DMS 273 (cell line): ENCODE results near the gene TMEM258.

Experiments used
- DNase-seq: peaks from one replicate; lab custom pipeline; 2025; ENCODE audit not compliant: unreplicated experiment; lab: John Stamatoyannopoulos, UW

The TMEM258 gene

DNA sequence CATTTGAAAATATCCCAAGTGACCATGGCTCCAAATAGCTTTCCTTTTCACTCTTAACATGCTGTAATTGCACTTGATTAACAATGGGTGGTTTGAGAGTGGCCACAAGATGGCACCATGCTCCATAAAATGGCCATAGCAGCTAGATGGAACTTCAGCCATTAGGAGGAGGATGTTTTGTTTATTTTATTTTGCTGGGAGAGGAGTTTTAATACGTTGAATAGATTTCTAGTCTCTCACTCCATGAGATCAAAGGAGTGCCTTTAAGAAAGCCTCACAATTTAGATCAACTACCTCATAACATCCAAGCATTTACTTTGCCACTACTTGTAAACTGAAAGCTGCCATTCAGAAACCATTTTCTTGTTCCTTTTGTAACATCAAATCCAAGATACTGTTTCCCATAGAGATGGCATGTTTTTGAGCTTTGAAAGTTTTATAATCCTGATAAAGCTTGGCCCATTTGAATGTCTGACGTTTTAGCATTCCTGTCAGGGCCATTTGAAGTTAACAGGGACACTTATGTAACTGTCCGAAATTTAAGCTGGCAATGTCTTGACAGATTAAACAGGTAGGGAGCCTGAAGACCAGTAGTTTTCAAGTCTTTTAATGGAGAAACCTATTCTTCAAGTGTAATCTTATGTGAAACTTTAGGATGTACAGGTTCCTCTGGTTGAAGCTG is 5.0 kb upstream of the TMEM258 start:
- peak; percentile 78 for DNase-seq

DNA sequence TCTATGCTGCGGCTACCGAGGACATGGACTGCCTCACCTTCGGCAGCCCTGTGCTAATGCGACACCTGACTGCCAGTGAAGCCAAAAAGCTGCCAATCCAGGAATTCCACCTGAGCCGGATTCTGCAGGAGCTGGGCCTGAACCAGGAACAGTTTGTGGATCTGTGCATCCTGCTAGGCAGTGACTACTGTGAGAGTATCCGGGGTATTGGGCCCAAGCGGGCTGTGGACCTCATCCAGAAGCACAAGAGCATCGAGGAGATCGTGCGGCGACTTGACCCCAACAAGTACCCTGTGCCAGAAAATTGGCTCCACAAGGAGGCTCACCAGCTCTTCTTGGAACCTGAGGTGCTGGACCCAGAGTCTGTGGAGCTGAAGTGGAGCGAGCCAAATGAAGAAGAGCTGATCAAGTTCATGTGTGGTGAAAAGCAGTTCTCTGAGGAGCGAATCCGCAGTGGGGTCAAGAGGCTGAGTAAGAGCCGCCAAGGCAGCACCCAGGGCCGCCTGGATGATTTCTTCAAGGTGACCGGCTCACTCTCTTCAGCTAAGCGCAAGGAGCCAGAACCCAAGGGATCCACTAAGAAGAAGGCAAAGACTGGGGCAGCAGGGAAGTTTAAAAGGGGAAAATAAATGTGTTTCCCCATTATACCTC is 3.6 kb upstream of the TMEM258 start:
- no peak for DNase-seq

DNA sequence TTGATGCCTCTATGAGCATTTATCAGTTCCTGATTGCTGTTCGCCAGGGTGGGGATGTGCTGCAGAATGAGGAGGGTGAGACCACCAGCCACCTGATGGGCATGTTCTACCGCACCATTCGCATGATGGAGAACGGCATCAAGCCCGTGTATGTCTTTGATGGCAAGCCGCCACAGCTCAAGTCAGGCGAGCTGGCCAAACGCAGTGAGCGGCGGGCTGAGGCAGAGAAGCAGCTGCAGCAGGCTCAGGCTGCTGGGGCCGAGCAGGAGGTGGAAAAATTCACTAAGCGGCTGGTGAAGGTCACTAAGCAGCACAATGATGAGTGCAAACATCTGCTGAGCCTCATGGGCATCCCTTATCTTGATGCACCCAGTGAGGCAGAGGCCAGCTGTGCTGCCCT is 3.1 kb upstream of the TMEM258 start:
- DNase-seq = no peak

DNA sequence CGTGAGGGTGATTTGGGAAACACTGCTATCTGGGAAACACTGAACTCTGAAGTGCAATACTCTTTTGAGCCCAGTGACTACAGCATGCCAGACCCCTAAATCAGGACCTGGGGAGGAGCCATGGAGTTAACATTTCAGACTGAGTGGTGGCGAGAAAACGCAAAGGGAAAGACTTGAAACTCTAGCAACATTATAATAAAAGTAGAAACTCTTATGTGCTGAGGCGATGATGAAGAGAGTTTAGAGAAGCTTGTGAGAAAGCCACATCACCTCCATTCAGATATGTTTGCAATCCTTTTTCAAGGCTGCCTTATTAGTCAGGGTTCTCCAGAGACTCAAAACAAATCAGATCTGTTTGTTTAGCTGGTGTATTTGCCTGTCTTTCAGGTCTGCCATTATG is 2.2 kb upstream of the TMEM258 start:
- DNase-seq = no peak

DNA sequence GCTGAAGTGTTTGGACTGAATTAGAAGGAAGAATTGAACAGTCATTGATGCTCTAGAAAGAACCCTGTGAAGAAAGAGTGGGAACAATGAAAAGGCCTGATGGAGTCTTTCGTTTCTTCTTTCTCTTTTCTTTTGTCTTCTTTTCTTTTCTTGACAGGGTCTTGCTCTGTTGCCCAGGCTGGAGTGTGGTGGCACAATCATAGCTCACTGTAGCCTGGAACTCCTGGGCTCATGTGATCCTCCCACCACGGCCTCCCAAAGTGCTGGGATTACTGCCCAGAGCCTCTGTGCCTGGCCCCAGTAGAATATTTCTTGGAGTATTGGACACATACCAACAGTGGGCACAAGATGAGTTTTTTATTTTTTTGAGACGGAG is 1.4 kb upstream of the TMEM258 start:
- no peak for DNase-seq

DNA sequence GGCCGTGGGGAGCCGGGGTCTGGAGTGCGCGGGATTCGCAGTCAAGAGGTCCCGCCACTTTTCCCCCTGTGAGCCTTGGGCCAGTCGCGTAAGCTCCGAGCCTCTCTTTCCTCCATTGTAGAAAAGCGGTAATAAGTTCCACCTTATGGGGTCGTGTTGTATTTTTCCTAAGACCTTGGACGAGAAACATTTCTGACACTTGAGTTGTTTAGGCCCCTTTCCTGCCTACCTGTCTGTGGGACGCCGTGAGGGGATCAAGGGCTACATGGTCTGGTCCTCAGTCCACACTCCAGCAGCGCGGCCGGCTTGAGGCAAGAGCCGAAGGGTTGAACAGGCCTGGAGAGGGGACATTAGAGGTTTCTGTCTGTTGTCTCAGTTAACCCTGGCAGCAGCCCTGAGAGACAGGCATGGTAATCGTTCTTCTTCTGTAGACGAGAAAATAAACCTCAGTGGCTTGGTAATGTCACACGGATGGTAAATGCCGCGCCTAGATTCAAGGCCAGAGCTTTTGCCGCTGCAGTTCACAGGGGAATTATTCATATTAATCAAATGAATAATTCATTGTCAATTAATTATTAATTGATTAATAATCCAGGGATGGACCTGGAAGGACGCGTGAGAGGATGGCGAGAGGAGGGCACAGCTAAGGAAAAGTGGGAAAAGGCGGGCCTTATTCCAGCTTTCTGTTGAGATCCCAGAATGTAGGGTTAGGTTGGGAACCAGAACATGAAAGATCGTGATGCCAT is 857 bp upstream of the TMEM258 start:
- peak; percentile 56 for DNase-seq

DNA sequence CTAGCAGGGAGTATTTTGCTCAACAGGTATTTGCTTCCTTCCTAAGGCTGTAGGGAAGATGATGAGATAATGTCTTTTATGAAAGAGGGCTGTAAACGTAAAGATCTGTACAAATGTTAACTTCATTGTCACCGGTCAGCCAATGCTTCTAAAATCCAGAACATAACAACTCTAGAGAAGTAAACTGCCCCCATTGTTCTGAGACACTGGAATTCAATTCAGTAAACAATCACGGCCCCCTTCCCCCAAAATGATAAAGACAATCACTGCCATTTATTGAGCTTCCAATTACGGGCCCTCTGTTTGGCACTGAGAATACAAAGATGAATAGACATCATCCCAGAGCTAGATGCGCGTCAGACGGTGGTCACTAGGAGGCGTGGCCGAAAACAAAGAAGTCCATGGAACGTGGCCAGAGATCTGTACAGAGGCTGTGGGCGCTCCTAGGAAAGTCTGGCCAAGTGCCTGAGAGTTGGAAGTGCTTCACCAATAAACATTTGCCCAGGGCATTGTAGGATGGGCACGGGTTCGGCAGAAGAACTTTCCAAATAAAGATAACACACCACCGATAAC is 576 bp downstream of the TMEM258 start:
- DNase-seq = peak; percentile 83

DNA sequence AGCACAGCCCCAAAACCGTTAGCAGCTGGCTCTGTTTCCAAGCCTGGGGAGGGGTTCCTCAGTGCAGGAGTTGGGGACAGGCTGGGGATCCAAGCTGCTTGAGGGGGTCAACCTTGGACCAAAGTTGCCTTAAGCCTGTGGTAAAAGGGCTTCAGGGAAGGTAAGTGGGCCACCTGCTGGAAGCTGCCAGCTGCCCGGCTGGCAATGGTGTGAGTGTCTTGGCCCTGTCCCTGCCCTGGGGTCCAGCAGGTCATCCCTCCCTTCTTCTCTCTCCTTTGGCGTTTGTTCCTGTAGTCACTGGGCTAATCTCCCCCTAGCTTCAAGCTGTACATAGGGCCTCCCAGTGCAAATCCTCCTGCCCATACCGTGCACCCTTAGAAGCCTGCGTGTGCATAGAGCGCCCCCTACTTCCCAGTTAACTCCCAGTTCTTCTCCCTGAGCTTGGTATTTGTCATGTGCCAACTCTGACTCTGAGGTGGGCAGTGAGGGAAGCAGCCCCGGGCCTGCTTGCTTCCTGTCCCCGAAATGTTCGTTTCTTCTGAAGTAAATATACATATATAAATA is 4.4 kb downstream of the TMEM258 start:
- DNase-seq = peak; percentile 60

DNA sequence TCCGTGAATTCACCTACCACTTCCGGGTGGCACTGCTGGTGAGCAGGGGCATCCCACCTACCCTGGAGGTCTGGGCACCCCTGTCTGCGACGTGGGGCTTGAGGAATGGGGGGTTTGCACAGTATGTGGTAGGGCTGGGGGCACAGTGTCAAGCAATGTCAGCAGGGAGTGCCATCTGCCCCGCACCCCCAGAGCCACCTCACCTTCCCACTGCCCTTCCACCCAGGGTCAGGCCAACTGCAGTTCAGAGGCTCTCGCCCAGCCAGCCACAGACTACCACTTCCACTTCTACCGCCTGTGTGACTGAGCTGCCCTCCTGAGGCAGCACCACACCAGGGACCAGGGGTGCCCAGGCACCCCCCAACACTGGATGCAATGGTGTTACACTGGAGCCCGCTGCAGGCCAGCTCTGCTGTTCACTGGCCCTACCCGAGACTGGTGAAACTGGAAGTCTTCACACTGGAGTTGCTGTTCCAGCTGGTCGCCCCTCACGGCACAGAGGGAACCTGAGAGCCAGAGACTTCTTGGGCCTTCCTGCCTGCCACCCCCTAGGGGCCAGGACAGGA is 6.5 kb downstream of the TMEM258 start:
- no peak for DNase-seq

DNA sequence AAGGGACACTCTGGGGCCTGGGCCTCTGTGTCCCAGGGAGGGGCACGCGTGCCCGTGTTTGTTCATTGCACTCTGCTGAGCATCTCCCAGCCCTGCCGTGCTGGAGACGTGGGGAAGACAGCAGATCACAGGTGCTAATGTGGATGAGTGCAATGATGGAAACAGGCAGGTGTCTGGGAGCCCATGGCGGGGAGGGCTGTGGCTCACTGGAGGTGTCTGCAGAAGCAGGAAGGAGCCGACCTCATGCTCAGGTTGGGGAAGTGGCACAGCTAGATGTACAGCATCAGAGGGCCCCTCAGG is 7.9 kb downstream of the TMEM258 start:
- no peak for DNase-seq

DNA sequence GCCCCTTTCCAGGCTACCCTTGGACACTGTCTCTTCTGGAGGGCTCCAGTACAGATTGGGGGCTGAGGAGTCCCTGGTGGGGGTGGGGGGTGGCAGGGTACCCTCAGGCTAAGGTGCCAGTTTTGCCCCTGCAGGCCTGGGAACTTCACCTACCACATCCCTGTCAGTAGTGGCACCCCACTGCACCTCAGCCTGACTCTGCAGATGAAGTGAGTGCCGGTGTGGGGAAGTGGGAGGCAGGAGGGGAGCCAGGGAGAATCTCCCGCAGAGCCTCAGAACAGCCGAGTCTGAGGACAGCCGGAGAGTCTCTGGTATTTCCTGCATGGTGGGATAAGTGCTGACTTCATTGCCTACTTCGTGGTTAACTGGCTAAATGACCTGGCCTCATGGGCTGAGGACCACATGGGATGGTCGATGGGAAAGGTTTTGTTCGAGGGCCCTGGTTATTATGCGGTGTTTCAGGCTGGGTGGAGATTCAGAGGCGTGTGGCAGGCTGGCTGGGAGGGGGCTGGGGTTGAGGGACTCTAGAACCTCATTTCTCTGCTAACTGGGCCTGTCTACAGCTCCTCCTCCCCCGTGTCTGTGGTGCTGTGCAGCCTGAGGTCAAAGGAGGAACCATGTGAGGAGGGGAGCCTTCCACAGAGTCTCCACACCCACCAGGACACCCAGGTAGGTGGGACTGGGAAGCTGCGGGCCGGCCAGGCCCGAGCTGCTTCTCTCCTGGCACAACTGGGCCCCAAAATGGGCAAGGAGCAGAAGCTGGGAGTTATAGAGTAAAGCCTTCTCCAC is 8.5 kb downstream of the TMEM258 start:
- DNase-seq = no peak

DNA sequence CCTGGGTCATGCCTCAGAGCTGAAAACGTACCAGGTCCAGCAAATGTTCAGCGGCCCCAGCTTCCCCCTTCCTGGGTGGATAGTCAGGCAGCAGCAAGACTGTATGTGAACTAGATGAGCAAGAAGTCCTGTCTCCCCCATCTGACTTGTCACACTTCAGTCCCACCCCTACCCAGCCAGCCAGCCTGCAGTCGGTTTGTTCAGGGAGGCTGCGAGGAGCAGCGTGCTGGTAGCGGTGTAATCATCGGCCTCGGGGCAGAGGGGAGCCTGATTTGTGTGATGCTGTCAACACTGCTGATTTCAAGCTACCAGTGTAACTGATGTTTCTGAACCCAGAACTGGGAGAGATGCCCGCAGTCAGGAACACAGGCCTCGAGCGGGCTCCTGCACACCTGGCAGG is 9.6 kb downstream of the TMEM258 start:
- no peak for DNase-seq

DNA sequence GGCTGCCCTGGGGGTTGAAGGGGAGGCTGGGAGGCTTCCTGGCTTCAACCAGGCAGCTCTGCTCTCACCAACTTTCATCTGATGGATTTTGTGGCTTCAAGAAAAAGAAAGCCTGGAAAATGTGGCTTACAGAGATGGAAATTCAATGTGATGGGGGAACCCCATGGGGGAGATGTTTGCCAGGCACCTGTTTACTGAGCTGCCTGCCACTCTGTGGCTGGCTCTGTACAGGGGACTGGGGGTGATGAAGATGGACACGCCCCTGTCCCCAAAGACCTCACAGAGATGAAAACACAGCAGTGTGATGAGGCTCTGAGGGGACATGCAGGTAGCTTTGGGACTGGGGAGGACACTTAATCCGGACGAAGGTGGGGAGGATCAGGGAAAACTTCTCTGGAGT is 10.1 kb downstream of the TMEM258 start:
- no peak for DNase-seq

DNA sequence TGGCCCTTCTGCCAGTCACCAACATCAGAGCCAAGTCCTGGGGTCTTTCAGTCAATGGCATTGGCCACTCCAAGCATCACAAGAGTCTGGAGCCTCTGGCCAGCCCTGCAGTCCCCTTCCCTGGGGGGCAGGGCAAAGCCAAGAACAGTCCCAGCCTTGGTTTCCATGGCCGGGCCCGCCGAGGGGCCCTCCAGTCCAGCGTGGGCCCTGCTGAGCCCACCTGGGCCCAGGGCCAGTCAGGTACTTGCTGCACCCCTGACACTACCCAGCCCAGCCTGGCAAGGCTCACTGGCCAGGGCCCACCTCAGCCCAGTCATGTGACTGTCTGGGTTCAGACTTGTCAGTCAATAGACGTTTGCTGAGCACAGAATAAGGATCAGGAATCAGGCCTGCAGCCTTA is 10.8 kb downstream of the TMEM258 start:
- DNase-seq = no peak

DNA sequence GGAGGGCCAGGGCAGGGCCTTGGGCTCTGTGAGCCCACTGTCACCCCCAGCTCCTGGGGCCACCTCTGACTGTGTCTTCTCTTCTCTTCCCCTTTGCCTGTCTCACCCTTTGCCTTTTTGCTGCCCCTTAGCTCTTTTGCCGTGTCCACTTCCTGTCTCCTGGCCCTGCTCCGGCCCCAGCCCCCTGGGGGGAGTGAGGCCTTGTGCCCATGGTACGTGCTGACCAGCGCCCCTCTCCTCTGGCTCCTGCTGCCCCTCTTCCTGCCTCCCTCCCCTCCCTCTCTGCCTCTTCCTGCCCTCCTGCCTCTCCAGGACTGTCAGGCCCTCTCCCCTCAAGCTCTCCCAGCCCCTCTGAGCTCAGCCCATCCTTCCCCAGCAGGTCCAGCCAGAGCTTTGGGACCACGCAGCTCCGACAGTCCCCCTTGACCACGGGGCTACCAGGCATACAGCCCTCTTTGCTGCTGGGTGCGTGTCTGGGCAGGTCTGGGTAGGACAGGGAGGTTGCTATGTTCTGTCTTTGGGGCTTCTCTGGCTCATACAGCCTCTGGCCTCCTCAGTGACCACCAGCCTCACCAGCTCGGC is 11.7 kb downstream of the TMEM258 start:
- DNase-seq = no peak

DNA sequence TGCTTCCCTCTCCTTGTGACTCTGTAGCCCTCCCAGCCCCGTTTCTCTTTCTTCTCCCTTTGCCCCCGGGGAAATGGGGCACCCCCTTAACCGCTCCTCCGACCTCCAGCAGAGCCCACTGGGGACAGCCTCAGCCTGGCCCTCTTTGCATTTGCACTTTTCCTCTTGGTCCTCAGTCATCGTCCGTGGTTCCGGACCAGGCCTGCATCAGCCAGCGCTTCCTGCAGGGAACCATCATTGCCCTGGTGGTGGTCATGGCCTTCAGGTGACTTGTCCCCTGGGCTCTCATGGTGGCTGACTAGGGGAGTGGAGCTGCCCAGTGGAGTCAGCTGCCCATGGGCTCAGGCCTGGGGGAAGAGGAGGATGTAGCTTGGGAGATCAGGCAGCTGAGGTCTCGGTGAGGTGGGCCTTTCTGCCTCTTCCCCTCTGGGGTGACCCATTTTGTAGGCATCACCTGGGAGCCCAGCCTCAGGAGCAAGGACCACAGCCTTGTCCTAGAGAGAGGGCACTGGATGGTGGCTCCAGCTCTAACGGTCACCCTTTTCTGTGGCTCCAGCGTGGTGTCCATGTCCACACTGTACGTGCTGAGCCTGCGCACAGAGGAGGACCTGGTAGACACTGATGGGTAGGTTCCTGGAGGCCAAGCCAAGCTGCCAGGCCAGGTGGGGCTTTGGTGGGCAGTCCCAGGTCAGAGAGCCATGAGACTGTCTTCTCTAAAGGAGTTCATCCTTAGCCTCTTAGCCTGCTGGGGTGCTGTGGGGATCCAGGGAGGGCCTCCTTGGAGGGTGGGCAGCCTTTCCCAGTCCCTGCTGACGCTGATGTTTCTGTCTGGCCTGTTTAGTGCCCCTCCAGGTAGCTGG is 12.5 kb downstream of the TMEM258 start:
- no peak for DNase-seq

DNA sequence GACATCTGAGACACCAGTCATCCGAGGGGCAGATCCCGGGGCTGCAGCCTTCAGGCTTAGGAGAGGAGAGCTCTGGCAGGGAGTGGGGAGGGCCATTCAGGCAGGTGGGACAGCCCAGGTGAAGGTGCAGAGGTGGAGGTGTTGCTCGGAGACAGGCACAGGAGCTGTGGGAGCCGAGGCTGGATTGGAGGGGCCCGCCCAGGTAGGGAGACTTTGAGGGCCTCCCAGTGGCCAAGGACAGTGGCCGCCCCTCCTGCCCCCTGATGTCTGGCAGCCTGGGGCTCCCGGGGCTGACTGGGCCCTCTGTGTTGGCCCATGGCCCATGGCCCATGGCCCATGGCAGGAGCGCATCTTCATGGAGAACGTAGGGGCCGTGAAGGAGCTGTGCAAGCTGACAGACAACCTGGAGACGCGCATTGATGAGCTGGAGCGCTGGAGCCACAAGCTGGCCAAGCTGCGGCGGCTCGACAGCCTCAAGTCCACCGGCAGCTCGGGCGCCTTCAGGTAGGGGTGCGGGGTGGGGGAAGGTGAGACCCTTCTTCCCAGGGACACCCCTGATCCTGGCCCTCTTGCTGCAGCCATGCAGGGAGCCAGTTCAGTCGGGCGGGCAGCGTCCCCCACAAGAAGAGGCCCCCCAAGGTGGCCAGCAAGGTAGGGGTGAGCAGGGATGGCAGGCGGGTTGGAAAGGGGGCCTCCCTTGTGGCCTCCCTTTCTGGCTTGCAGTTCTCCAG is 13.3 kb downstream of the TMEM258 start:
- DNase-seq = no peak

DNA sequence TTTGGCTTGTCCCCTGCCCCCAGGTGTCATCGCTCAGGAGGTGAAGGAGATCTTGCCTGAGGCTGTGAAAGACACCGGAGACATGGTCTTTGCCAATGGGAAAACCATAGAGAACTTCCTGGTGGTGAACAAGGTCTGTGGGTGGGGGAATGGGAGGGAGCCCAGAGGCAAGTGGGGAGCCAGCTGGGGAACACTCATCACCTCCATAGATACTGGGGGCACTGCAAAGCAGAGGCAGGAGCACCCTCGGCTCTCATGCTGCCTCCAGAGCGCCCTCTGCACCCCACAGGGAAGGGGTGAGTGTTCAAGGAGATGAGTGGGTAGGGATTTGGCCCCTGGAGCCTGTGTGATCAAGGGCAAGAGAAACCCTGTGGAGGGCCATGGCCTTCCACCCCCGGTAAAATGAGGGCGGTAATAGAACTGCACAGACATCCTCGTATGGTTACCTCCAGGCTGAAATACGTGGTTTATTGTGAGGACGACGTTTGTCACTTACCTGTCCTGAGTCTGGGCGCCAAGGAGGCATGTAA is 14.0 kb downstream of the TMEM258 start:
- no peak for DNase-seq
